Mesodermal cell (in vitro differentiated cells): ENCODE results near the gene DIP2C.
"Not testable (repeated sequence)": the region's sequence is repeated elsewhere in the genome, so short reads cannot be mapped to it uniquely, and the experiment has no call there.

Experiments
- H3K27ac ChIP-seq: 2 replicates; pipeline ENCODE4 v1.7.0; 2013; ENCODE audit warnings: mild to moderate bottlenecking, low read depth, low read length, moderate library complexity; ENCODE audit not compliant: severe bottlenecking
- H3K36me3 ChIP-seq: 2 replicates; pipeline ENCODE4 v1.7.1; 2013; ENCODE audit warnings: mild to moderate bottlenecking, low read length, moderate library complexity; ENCODE audit not compliant: control insufficient read depth, insufficient read depth
- H3K4me1 ChIP-seq: one replicate; pipeline ENCODE4 v1.7.1; 2013; ENCODE audit warnings: mild to moderate bottlenecking, low read length; ENCODE audit not compliant: insufficient read depth, control insufficient read depth, poor library complexity, severe bottlenecking
- H3K4me3 ChIP-seq: 2 replicates; pipeline ENCODE4 v1.7.0; 2013; ENCODE audit warnings: low read length, control low read depth, mild to moderate bottlenecking; ENCODE audit not compliant: insufficient read depth, poor library complexity, severe bottlenecking; ENCODE audit errors: extremely low read depth
- H3K9me3 ChIP-seq: 2 replicates; pipeline ENCODE4 v1.7.1; 2013; ENCODE audit warnings: mild to moderate bottlenecking, low read length, moderate library complexity; ENCODE audit not compliant: control insufficient read depth
- WGBS, 2 experiments: methylation state at CpG; one replicate each; pipeline ENCODE4 v1.1.5; 2013; ENCODE audit warnings: missing lambda C conversion rate in 2 of 2; ENCODE audit not compliant: insufficient coverage in 2 of 2; 5-methylcytosine and 5-hydroxymethylcytosine counted together

Gene DIP2C

GRCh38 chr10:266974-267425 lies 422.5 kb downstream of the DIP2C start:
- Histone ChIP-seq H3K9me3 (no peaks in the 10 kb centered on the region), H3K4me1 (peaks cover 8% of the 10 kb centered on the region), H3K4me3 (no peak overlapping the region), H3K27ac (no peak overlapping the region), H3K36me3 (no peaks in the 10 kb centered on the region)
- WGBS, 2 experiments, result 80 to 84% methylated on average over 5 to 7 of the region's 8 CpGs

- not testable (repeated sequence) for H3K9me3 ChIP-seq, H3K4me3 ChIP-seq, H3K36me3 ChIP-seq, H3K27ac ChIP-seq, H3K4me1 ChIP-seq
- WGBS, 2 experiments, result no CpG with 5 or more reads among the region's 5 CpGs
Observed at GRCh38 chr10:265816-266588, 423.5 kb downstream of the DIP2C start.

GRCh38 chr10:265074-265440 lies 424.4 kb downstream of the DIP2C start:
- H3K36me3 ChIP-seq, H3K4me3 ChIP-seq, H3K4me1 ChIP-seq, H3K27ac ChIP-seq, H3K9me3 ChIP-seq: not testable (repeated sequence)
- 90 to 92% methylated on average over 3 to 4 of the region's 6 CpGs for WGBS, 2 experiments

GRCh38 chr10:264160-265073 lies 425.1 kb downstream of the DIP2C start:
- not testable (repeated sequence) for H3K9me3 ChIP-seq, H3K4me1 ChIP-seq, H3K36me3 ChIP-seq, H3K4me3 ChIP-seq, H3K27ac ChIP-seq
- WGBS, 2 experiments, result 97 to 100% methylated on average over 2 to 3 of the region's 11 CpGs

- Histone ChIP-seq H3K9me3 (no peaks in the 10 kb centered on the region), H3K27ac (no peak overlapping the region), H3K4me1 (no peaks in the 10 kb centered on the region), H3K36me3 (peaks cover 6% of the 10 kb centered on the region), H3K4me3 (no peak overlapping the region)
- 89 to 95% methylated on average over 9 to 12 of the region's 15 CpGs for WGBS, 2 experiments
Observed at GRCh38 chr10:260819-261429, 428.5 kb downstream of the DIP2C start.

GRCh38 chr10:251982-252582 lies 437.4 kb downstream of the DIP2C start:
- Histone ChIP-seq H3K4me1 (no peaks in the 10 kb centered on the region), H3K36me3 (peaks cover 66% of the 10 kb centered on the region), H3K4me3 (no peak overlapping the region), H3K27ac (no peak overlapping the region), H3K9me3 (no peaks in the 10 kb centered on the region)
- WGBS, 2 experiments, result 93 to 99% methylated on average over 13 of the region's 13 CpGs

- Histone ChIP-seq H3K4me3 (no peak overlapping the region), H3K27ac (no peak overlapping the region), H3K9me3 (no peaks in the 10 kb centered on the region), H3K4me1 (no peaks in the 10 kb centered on the region), H3K36me3 (peaks cover 71% of the 10 kb centered on the region)
- 97% methylated on average over 14 to 15 of the region's 15 CpGs for WGBS, 2 experiments
Observed at GRCh38 chr10:248307-248706, 441.2 kb downstream of the DIP2C start.

- peaks cover 68% of the 10 kb centered on the region for H3K36me3 ChIP-seq
- no peaks in the 10 kb centered on the region for H3K9me3 ChIP-seq
- H3K27ac ChIP-seq, result no peak overlapping the region
- no peak overlapping the region for H3K4me3 ChIP-seq
- 100% methylated on average over 1 of the region's 4 CpGs; no CpG with 5 or more reads in 1 of the 2 experiments for WGBS, 2 experiments
- no peaks in the 10 kb centered on the region for H3K4me1 ChIP-seq
Observed at GRCh38 chr10:247480-247879, 442.0 kb downstream of the DIP2C start.

- H3K36me3 ChIP-seq, result peaks cover 64% of the 10 kb centered on the region
- H3K4me1 ChIP-seq, result no peaks in the 10 kb centered on the region
- H3K9me3 ChIP-seq, result no peaks in the 10 kb centered on the region
- no peak overlapping the region for H3K27ac ChIP-seq
- H3K4me3 ChIP-seq, result no peak overlapping the region
- WGBS, 2 experiments, result 98 to 100% methylated on average over 5 to 9 of the region's 9 CpGs
Observed at GRCh38 chr10:246431-246830, 443.0 kb downstream of the DIP2C start.

GRCh38 chr10:244227-244626 lies 445.2 kb downstream of the DIP2C start:
- WGBS, 2 experiments, result 93 to 100% methylated on average over 4 to 6 of the region's 7 CpGs
- H3K9me3 ChIP-seq, result no peaks in the 10 kb centered on the region
- no peak overlapping the region for H3K27ac ChIP-seq
- no peak overlapping the region for H3K4me3 ChIP-seq
- H3K36me3 ChIP-seq, result peaks cover 58% of the 10 kb centered on the region
- no peaks in the 10 kb centered on the region for H3K4me1 ChIP-seq
